Skin epidermis (tissue), 12 donors: Measurements from ENCODE around the gene ALG5.
A peak's percentile ranks its signal among the peaks of the same experiment; 100 is the strongest.

ENCODE experiments used
- H3K27ac ChIP-seq, 21 experiments: fragments of 200-600 bp; sonication (generic) in 11 of 21; one replicate each; pipeline ENCODE4 v1.5.0; 2020; ENCODE audit warnings: mild to moderate bottlenecking in 3 of 21, inconsistent platforms in 2 of 21, moderate library complexity in 2 of 21
- H3K4me3 ChIP-seq, 7 experiments: fragments of 200-600 bp; sonication (generic) in 2 of 7; one replicate each; pipeline ENCODE4 v1.5.0; 2020; ENCODE audit warnings: inconsistent platforms in 2 of 7, mild to moderate bottlenecking in 2 of 7, moderate library complexity in 1 of 7

Gene ALG5

GRCh38 chr13:36999054-36999714, at the start of gene ALG5:
ALG5 (minus strand) TSS chr13:36999340; CDS start chr13:36999300, 40 bp downstream.
- Histone ChIP-seq H3K27ac (peak within 1 kb of the TSS; percentile 83 to 100 (median 98)), H3K4me3 (peak within 1 kb of the TSS; percentile 73 to 98 (median 85))

GRCh38 chr13:37047846-37048245, 48.7 kb upstream of the ALG5 start:
- no peak overlapping the region for H3K27ac ChIP-seq
- H3K4me3 ChIP-seq = no peak overlapping the region

DNA sequence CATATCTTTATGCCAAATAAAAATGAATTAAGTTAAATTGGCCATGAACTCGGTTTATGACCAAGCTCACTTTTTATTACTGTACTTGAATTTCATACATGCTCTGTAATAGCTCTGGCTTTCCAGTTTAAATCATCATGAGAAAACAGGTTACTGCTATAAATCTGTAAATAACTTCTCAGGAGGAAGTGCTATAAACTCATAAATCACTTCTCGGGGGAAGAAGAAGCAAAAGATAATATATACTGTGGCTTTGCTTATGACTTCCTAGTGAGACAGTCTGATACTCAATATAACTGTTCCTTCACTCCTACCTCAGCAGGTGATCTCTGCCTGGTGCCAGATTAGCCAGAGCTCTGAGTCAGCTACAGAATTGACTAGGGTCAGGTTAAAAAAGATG, 47.9 kb upstream of the ALG5 start:
- H3K4me3 ChIP-seq = no peak overlapping the region
- H3K27ac ChIP-seq = no peak overlapping the region

GRCh38 chr13:37046062-37046461, 46.9 kb upstream of the ALG5 start:
- Histone ChIP-seq H3K4me3 (no peak overlapping the region), H3K27ac (no peak overlapping the region)

DNA sequence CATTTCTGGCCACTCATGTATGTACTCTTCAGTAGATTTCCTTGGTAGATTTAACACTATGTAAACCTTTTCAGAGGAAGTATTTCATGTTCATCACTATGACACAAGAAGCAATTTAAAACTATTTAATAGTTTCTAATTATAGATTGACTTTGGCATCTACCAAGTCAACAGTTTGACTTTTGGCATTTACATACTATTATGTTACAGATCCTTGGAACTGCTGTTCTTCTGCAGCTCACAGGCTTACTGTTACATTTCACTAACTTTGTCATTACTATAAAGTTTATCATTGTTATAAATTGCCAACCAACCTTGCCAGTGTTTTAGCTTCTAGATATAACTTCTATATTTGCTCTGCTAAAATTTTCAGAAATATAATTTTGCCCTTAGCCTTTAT, 41.6 kb upstream of the ALG5 start:
- Histone ChIP-seq H3K4me3 (no peak overlapping the region), H3K27ac (no peak overlapping the region)

DNA sequence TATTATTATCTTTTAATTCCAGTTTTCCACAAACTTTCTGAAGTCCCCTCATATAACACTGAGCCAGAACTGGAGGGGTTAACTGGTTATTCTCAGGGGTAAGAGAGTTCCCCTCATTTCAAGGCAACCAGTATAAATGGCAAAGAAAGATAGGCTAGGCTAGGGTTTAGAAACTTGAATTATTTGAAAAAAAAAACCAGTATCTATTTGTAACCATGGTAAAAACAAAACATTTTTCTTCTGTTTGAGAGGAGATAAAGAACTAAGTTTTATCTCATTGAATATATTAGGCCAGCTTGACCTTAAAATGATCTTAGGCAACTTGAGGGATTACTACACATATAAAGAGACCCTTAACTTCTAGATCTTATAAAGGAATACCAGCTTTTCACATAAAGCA, 40.8 kb upstream of the ALG5 start:
- no peak overlapping the region for H3K4me3 ChIP-seq

GRCh38 chr13:37037241-37037640, 38.1 kb upstream of the ALG5 start:
- Histone ChIP-seq H3K4me3 (no peak overlapping the region), H3K27ac (no peak overlapping the region)

More for the DNA sequence above, 40.8 kb upstream of the ALG5 start:
- no peak overlapping the region for H3K27ac ChIP-seq

GRCh38 chr13:37029617-37030016, 30.5 kb upstream of the ALG5 start:
- no peak overlapping the region for H3K4me3 ChIP-seq
- no peak overlapping the region for H3K27ac ChIP-seq

GRCh38 chr13:37027639-37028038, 28.5 kb upstream of the ALG5 start:
- Histone ChIP-seq H3K4me3 (no peak overlapping the region), H3K27ac (no peak overlapping the region)

DNA sequence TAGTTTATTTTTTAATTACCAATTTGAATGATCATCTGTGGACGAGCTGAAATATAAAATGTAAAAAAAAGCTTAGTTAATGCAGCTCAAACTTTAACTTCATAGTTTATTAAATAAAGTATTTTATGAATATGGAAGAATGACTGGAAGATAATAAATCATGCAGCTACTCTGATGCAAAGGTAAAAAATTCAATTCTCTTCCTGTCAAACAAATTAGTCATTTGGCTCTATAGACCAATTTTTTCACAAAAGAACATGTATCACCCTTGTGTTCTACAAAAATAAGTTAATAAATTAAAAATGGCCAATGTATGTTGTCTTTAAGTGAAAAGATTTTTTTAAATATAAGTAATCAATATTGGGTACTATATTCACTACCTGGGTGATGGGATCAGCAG, 27.6 kb upstream of the ALG5 start:
- no peak overlapping the region for H3K27ac ChIP-seq

GRCh38 chr13:37023871-37024270, 24.7 kb upstream of the ALG5 start:
- no peak overlapping the region for H3K27ac ChIP-seq

More for the DNA sequence above, 27.6 kb upstream of the ALG5 start:
- no peak overlapping the region for H3K4me3 ChIP-seq

GRCh38 chr13:37014609-37015008, 15.5 kb upstream of the ALG5 start:
- no peak overlapping the region for H3K27ac ChIP-seq
- H3K4me3 ChIP-seq = no peak overlapping the region

More at GRCh38 chr13:37023871-37024270, 24.7 kb upstream of the ALG5 start:
- no peak overlapping the region for H3K4me3 ChIP-seq

DNA sequence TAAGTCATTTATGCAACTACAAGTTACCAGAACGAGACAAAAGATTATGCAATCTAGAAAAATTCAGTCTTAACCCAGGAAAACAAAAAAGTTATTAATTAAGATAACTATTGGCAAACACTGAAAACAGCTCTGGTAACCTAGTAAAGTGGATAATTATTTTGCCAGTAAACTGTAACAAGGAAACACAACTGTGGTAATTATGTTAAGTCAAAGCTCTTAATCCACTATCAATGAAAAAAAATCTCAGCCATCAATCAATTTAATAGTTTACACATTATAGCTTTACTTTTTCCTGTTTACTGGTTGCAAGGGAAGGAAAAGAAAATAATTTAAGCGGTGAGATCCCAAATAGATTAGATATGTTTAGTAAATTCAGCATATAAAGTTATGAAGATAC, 12.6 kb upstream of the ALG5 start:
- Histone ChIP-seq H3K4me3 (no peak overlapping the region), H3K27ac (no peak overlapping the region)

- Histone ChIP-seq H3K27ac (no peak overlapping the region), H3K4me3 (no peak overlapping the region)
Measured at GRCh38 chr13:37011002-37011401, 11.9 kb upstream of the ALG5 start.

- no peak overlapping the region for H3K27ac ChIP-seq
Measured at GRCh38 chr13:37010424-37010823, 11.3 kb upstream of the ALG5 start.

DNA sequence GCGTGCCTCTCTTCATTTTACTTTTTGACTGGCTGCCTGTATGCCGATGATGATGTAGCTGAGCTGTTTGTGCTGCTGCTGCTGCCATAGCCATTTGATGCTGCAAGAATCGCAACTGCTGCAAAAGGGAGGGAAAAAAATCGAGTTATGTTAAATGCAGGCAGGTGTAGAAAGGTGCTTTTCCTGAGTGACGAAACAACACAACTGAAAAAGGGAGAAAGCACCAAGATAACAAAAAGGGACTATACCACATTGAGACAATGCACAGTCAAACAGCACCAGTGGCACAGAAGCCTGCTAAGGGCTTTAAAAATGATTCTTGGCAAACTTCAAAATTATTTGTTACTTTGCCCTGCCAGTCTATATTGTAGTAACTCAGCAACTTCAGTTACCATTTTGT, 10.6 kb upstream of the ALG5 start:
- H3K27ac ChIP-seq = no peak overlapping the region
- no peak overlapping the region for H3K4me3 ChIP-seq

More at GRCh38 chr13:37010424-37010823, 11.3 kb upstream of the ALG5 start:
- H3K4me3 ChIP-seq = no peak overlapping the region

DNA sequence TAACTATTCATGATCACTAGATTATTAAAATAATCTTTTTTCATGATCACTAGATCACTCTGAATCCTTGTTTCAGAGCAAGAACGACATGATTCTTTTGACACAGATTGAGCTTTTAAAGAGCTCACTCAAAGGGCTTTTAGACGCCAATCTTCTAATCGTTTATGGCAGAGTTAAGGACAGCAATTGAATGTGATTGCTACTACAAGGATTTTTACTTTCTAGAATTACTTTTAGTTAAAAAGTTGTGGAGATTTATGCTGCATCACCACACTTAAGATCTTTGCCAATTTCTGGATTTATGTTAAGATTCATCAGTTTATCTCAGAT, 2.7 kb upstream of the ALG5 start:
- peak overlapping the region in 1 of 21 experiments; percentile 95 for H3K27ac ChIP-seq
- H3K4me3 ChIP-seq = peak overlapping the region in 2 of 7 experiments; percentile 85 to 89

DNA sequence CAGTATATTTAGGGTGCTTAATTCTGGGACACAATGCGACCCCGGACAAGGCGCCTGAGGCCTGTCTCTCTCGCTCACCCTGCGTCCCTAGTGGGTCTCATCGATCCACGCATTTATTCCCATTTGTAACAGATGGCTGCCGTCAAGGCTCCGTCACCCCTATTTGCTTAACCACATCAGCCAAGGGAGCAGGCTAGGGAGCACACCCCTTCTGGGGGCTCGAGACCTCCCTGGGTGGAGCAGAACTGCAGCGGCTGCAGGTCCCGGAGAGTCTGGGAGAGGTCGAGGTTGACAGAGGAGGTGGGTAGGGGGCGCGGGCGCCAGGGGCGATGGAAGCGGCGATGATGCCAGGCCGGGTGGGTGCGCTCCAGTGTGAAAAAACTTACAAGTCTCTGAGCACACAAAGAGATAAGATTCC, 507 bp downstream of the ALG5 start:
- peak overlapping the region; percentile 73 to 98 (median 85) for H3K4me3 ChIP-seq
- H3K27ac ChIP-seq = peak overlapping the region; percentile 65 to 100 (median 95)

DNA sequence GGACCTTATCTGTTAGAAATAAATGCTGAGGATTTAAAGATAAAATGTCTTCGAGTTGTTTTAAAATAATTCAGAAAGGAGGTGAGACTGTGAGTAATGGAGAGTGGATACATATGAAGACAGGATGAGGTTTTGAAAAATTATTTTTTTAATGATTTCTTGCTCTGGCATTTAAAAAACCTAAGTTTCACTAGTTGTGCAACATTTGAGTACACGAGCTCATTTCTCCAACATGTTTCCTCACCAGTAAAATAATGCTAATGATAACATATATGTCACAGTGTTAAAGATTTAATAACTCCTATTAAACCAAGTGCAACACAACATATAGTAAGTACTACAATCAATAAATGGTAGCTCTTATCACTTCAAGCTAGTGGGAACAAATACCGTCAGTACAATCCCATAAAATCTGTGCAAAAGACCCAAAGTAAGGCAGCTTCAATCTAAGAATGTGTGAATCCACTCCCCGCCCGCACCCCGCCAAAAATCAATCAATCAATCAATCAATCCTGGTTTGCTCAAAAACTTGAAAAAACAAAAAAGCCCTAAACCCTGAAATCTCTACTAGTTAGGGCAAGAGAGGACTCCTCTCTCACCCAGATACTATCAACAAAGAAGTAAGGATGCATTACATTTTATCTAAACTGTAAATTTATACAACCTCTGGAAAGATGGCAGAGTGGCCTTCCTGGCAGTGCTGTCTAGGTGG, 1.3 kb downstream of the ALG5 start:
- peak overlapping the region; percentile 73 to 98 (median 85) for H3K4me3 ChIP-seq
- H3K27ac ChIP-seq = peak overlapping the region in 9 of 21 experiments; percentile 86 to 100 (median 98)

DNA sequence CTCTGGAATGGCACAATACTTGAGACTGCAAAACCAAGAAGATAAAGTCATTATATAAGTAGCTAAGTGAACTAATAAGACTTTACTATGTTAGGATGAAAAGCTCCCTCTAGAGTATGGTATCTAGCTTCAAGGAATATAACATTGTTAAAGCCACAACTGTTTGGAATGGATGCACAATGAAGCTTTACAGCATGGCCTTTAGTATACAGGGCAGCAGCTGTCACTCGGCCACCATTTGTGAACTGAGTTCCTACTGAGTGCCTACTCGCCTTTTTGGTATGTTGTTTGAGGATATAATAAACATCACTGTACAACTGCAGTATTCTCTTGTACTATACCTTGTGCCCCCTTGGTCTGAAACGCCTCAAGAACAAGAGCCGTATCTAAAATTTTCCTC, 6.8 kb downstream of the ALG5 start:
- Histone ChIP-seq H3K4me3 (no peak overlapping the region), H3K27ac (no peak overlapping the region)

GRCh38 chr13:36986462-36987240, 12.5 kb downstream of the ALG5 start:
- H3K4me3 ChIP-seq = no peak overlapping the region
- H3K27ac ChIP-seq = no peak overlapping the region
